Astrocyte (in vitro differentiated cells and primary cell): ENCODE results near the gene SPINT1. TPM values are rescaled to one million over a fixed set of nuclear protein-coding genes. Genes with fewer than 3 reads are reported as not detected.

Experiments
- DNase-seq: peaks from one replicate; pipeline ENCODE4 v3.0.0-alpha.2; 2010; ENCODE audit warnings: low read depth
- FAIRE-seq: peaks from 2 replicates; lab custom pipeline; 2011; peaks lifted over from hg19 to GRCh38; lab: Jason Lieb, UNC
- H2AFZ ChIP-seq: 2 replicates; pipeline ENCODE4 v1.6.0; 2012; ENCODE audit warnings: low read depth, low read length, inconsistent platforms
- H3K27ac ChIP-seq: 2 replicates; pipeline ENCODE4 v1.5.1; 2011; ENCODE audit warnings: low read depth, low read length, inconsistent platforms
- H3K27me3 ChIP-seq: 2 replicates; pipeline ENCODE4 v1.6.0; 2011; ENCODE audit warnings: low read length, inconsistent platforms; ENCODE audit not compliant: insufficient read depth
- H3K36me3 ChIP-seq: 2 replicates; pipeline ENCODE4 v1.5.1; 2011; ENCODE audit warnings: low read length, inconsistent platforms; ENCODE audit not compliant: insufficient read depth
- H3K4me1 ChIP-seq: 2 replicates; pipeline ENCODE4 v1.5.1; 2011; ENCODE audit warnings: low read length, inconsistent platforms; ENCODE audit not compliant: insufficient read depth
- H3K4me2 ChIP-seq: 2 replicates; pipeline ENCODE4 v1.6.0; 2012; ENCODE audit warnings: low read length, inconsistent platforms
- H3K4me3 ChIP-seq: 2 replicates; pipeline ENCODE4 v1.5.1; 2011; ENCODE audit warnings: low read depth, mild to moderate bottlenecking, low read length, inconsistent platforms; ENCODE audit not compliant: insufficient read depth
- H3K79me2 ChIP-seq: 2 replicates; pipeline ENCODE4 v1.6.0; 2012; ENCODE audit warnings: mild to moderate bottlenecking, low read length, inconsistent platforms; ENCODE audit not compliant: insufficient read depth
- H3K9ac ChIP-seq: 2 replicates; pipeline ENCODE4 v1.6.0; 2012; ENCODE audit warnings: mild to moderate bottlenecking, low read length, inconsistent platforms
- H3K9me3 ChIP-seq: 2 replicates; pipeline ENCODE4 v1.5.1; 2012; ENCODE audit warnings: low read depth, mild to moderate bottlenecking, low read length, inconsistent platforms; ENCODE audit not compliant: insufficient read depth
- H4K20me1 ChIP-seq: 2 replicates; pipeline ENCODE4 v1.6.0; 2012; ENCODE audit warnings: low read length, inconsistent platforms; ENCODE audit not compliant: insufficient read depth
- H3K27ac Mint-ChIP-seq: one replicate; pipeline ENCODE4 v1.8.0; 2021; ENCODE audit warnings: mild to moderate bottlenecking, mixed read lengths; ENCODE audit not compliant: unreplicated experiment
- H3K27me3 Mint-ChIP-seq: one replicate; pipeline ENCODE4 v1.8.0; 2021; ENCODE audit warnings: low read depth, mixed read lengths; ENCODE audit not compliant: unreplicated experiment
- H3K36me3 Mint-ChIP-seq: one replicate; pipeline ENCODE4 v1.8.0; 2021; ENCODE audit warnings: low read depth, mixed read lengths; ENCODE audit not compliant: unreplicated experiment
- H3K4me1 Mint-ChIP-seq: one replicate; pipeline ENCODE4 v1.8.0; 2021; ENCODE audit warnings: low read depth, mixed read lengths; ENCODE audit not compliant: unreplicated experiment
- H3K4me3 Mint-ChIP-seq: one replicate; pipeline ENCODE4 v1.8.0; 2021; ENCODE audit warnings: mild to moderate bottlenecking, moderate library complexity, mixed read lengths; ENCODE audit not compliant: unreplicated experiment
- H3K9me3 Mint-ChIP-seq: one replicate; pipeline ENCODE4 v1.8.0; 2021; ENCODE audit warnings: mild to moderate bottlenecking, mixed read lengths; ENCODE audit not compliant: unreplicated experiment
- CTCF ChIP-seq: IDR thresholded peaks from 2 replicates; pipeline ENCODE4 v1.5.1; 2011; ENCODE audit warnings: low read depth, mild to moderate bottlenecking, inconsistent platforms, low read length, moderate library complexity; ENCODE audit not compliant: insufficient read depth
- EZH2 ChIP-seq: IDR thresholded peaks from 2 replicates; pipeline ENCODE4 v1.6.1; 2012; ENCODE audit warnings: mild to moderate bottlenecking, low read length, inconsistent platforms; ENCODE audit not compliant: insufficient read depth
- total RNA-seq: library from RNA; stranded (reverse); gene quantifications from 2 replicates; pipeline ENCODE4 v1.2.1, GENCODE V29; 2021

The SPINT1 gene
- total RNA-seq, 1 donor from 2014 or later = 40.3 TPM

GRCh38 chr15:40825661-40826422, 18.0 kb upstream of the SPINT1 start:
- TF ChIP-seq EZH2 (no peak), CTCF (no peak)
- FAIRE-seq = no peak

GRCh38 chr15:40826423-40827075, 17.3 kb upstream of the SPINT1 start:
- FAIRE-seq = no peak
- Histone ChIP-seq H3K9ac (no peak overlapping the region), H3K4me3 (no peak overlapping the region), H3K4me2 (no peak overlapping the region), H3K79me2 (no peaks in the 10 kb centered on the region), H4K20me1 (no peaks in the 10 kb centered on the region), H3K9me3 (no peaks in the 10 kb centered on the region), H3K4me1 (no peaks in the 10 kb centered on the region), H2AFZ (no peak overlapping the region), H3K36me3 (no peaks in the 10 kb centered on the region), H3K27me3 (peaks cover 10% of the 10 kb centered on the region), H3K27ac (no peak overlapping the region)
- no peak for DNase-seq
- TF ChIP-seq EZH2 = no peak
- no peak for TF ChIP-seq CTCF
- no peak overlapping the region for H3K4me3 Mint-ChIP-seq
- no peaks in the 10 kb centered on the region for H3K36me3 Mint-ChIP-seq
- H3K9me3 Mint-ChIP-seq = no peaks in the 10 kb centered on the region
- H3K4me1 Mint-ChIP-seq = peaks cover 11% of the 10 kb centered on the region
- H3K27me3 Mint-ChIP-seq = peaks cover 3% of the 10 kb centered on the region
- no peak overlapping the region for H3K27ac Mint-ChIP-seq

More at GRCh38 chr15:40825661-40826422, 18.0 kb upstream of the SPINT1 start:
- H3K36me3 Mint-ChIP-seq = no peaks in the 10 kb centered on the region
- Histone ChIP-seq H3K27me3 (peaks cover 10% of the 10 kb centered on the region), H3K4me1 (no peaks in the 10 kb centered on the region), H3K4me3 (no peak overlapping the region), H3K9ac (no peak overlapping the region), H3K27ac (no peak overlapping the region), H2AFZ (no peak overlapping the region), H3K36me3 (no peaks in the 10 kb centered on the region), H3K79me2 (no peaks in the 10 kb centered on the region), H4K20me1 (no peaks in the 10 kb centered on the region), H3K9me3 (no peaks in the 10 kb centered on the region), H3K4me2 (no peak overlapping the region)
- no peak overlapping the region for H3K27ac Mint-ChIP-seq
- H3K27me3 Mint-ChIP-seq = peaks cover 3% of the 10 kb centered on the region
- DNase-seq = no peak
- H3K4me3 Mint-ChIP-seq = no peak overlapping the region
- H3K4me1 Mint-ChIP-seq = peaks cover 9% of the 10 kb centered on the region
- no peaks in the 10 kb centered on the region for H3K9me3 Mint-ChIP-seq
